MM.1S (cell line): ENCODE measurements around the gene SAA2.

Experiments
- DNase-seq: peaks from one replicate; pipeline ENCODE4 v3.0.0-alpha.2; 2015
- H2AFZ ChIP-seq: fragments of 300-600 bp; sonication (generic); 2 replicates; pipeline ENCODE4 v1.6.0; 2016; ENCODE audit warnings: antibody characterized with exemption, low read length
- H3F3A ChIP-seq: fragments of 300-600 bp; sonication (generic); 2 replicates; pipeline ENCODE4 v1.6.1; 2016; ENCODE audit warnings: mild to moderate bottlenecking, antibody characterized with exemption, low read length, moderate library complexity, mixed read lengths; ENCODE audit not compliant: insufficient read depth
- H3K27ac ChIP-seq: fragments of 300-600 bp; sonication (generic); 2 replicates; pipeline ENCODE4 v1.5.1; 2016; ENCODE audit warnings: mild to moderate bottlenecking, low read length
- H3K27me3 ChIP-seq: fragments of 300-600 bp; sonication (generic); replicated peaks from 2 replicates; pipeline ENCODE4 v1.6.0; 2016; ENCODE audit warnings: low read length; ENCODE audit not compliant: insufficient read depth
- H3K36me3 ChIP-seq: fragments of 300-600 bp; sonication (generic); replicated peaks from 2 replicates; pipeline ENCODE4 v1.6.1; 2016; ENCODE audit warnings: mild to moderate bottlenecking, low read length, mixed read lengths; ENCODE audit not compliant: insufficient read depth
- H3K4me1 ChIP-seq: fragments of 300-600 bp; sonication (generic); 2 replicates; pipeline ENCODE4 v1.6.1; 2016; ENCODE audit warnings: low read length, mixed read lengths
- H3K4me2 ChIP-seq: fragments of 300-600 bp; sonication (generic); 2 replicates; pipeline ENCODE4 v1.6.0; 2016; ENCODE audit warnings: low read depth, low read length
- H3K4me3 ChIP-seq: fragments of 300-600 bp; sonication (generic); 2 replicates; pipeline ENCODE4 v1.5.1; 2016; ENCODE audit warnings: low read length, mixed read lengths
- H3K79me2 ChIP-seq: fragments of 300-600 bp; sonication (generic); 2 replicates; pipeline ENCODE4 v1.6.1; 2016; ENCODE audit warnings: mixed run types, low read length, mixed read lengths
- H3K9ac ChIP-seq: fragments of 300-600 bp; sonication (generic); 2 replicates; pipeline ENCODE4 v1.6.1; 2016; ENCODE audit warnings: low read length, mixed read lengths
- H3K9me2 ChIP-seq: fragments of 300-600 bp; sonication (generic); replicated peaks from 2 replicates; pipeline ENCODE4 v1.6.1; 2016; ENCODE audit warnings: mild to moderate bottlenecking, low read length, mixed read lengths; ENCODE audit not compliant: insufficient read depth
- H3K9me3 ChIP-seq: fragments of 300-600 bp; sonication (generic); replicated peaks from 2 replicates; pipeline ENCODE4 v1.6.1; 2016; ENCODE audit warnings: mild to moderate bottlenecking, low read length, mixed read lengths; ENCODE audit not compliant: insufficient read depth
- H4K20me1 ChIP-seq: fragments of 300-600 bp; sonication (generic); 2 replicates; pipeline ENCODE4 v1.6.1; 2016; ENCODE audit warnings: mild to moderate bottlenecking, low read length, moderate library complexity, mixed read lengths; ENCODE audit not compliant: insufficient read depth
- CTCF ChIP-seq: fragments of 300-600 bp; sonication (generic); IDR thresholded peaks from 2 replicates; pipeline ENCODE4 v1.5.1; 2016; ENCODE audit warnings: antibody characterized with exemption, low read length, mixed read lengths
- EZH2 ChIP-seq: fragments of 300-600 bp; sonication (generic); optimal IDR thresholded peaks from 2 replicates; pipeline ENCODE3; 2017; ENCODE audit warnings: low read depth, mild to moderate bottlenecking, antibody characterized with exemption, low read length, mixed read lengths
- EZH2phosphoT487 ChIP-seq: fragments of 300-600 bp; sonication (generic); IDR thresholded peaks from 2 replicates; pipeline ENCODE4 v1.6.1; 2018; ENCODE audit warnings: antibody characterized with exemption, low read length

Gene SAA2

GRCh38 chr11:18236664-18237356, 11.7 kb downstream of the SAA2 start, which contains the start of gene SAA4:
Gene SAA4 (minus strand): TSS chr11:18236802. CDS start chr11:18235926, 876 bp downstream.
- Histone ChIP-seq H4K20me1 (no peaks in the 10 kb centered on the region), H3K27ac (no peak within 1 kb of the TSS), H3F3A (no peaks in the 10 kb centered on the region), H3K36me3 (no peaks in the 10 kb centered on the region), H3K4me3 (no peak within 1 kb of the TSS), H3K79me2 (no peaks in the 10 kb centered on the region), H3K9me3 (no peaks in the 10 kb centered on the region), H2AFZ (no peak within 1 kb of the TSS), H3K9me2 (no peaks in the 10 kb centered on the region), H3K4me1 (no peaks in the 10 kb centered on the region), H3K27me3 (peaks cover 4% of the 10 kb centered on the region; the same call in 1 of the 2 replicates), H3K4me2 (no peak within 1 kb of the TSS), H3K9ac (no peak within 1 kb of the TSS)
- DNase-seq: no peak
- TF ChIP-seq CTCF (no peak), EZH2 (no peak), EZH2phosphoT487 (no peak)

- H4K20me1 ChIP-seq: no peaks in the 10 kb centered on the region
- H3K79me2 ChIP-seq: no peaks in the 10 kb centered on the region
- H3K4me3 ChIP-seq: no peak overlapping the region
- no peaks in the 10 kb centered on the region for H3F3A ChIP-seq
- H3K9me2 ChIP-seq: no peaks in the 10 kb centered on the region
- H3K27me3 ChIP-seq: peaks cover 4% of the 10 kb centered on the region; the same call in 1 of the 2 replicates
- no peak for DNase-seq
- no peak overlapping the region for H3K9ac ChIP-seq
- H3K27ac ChIP-seq: no peak overlapping the region
- H3K4me2 ChIP-seq: no peak overlapping the region
- no peaks in the 10 kb centered on the region for H3K4me1 ChIP-seq
- H3K9me3 ChIP-seq: no peaks in the 10 kb centered on the region
- TF ChIP-seq EZH2phosphoT487 (no peak), CTCF (no peak), EZH2 (no peak)
- H3K36me3 ChIP-seq: no peaks in the 10 kb centered on the region
- H2AFZ ChIP-seq: no peak overlapping the region
These were observed 12.8 kb downstream of the SAA2 start for GRCh38 chr11:18235394-18236334.

- H3K4me3 ChIP-seq: no peak overlapping the region
- no peak overlapping the region for H3K4me2 ChIP-seq
- no peaks in the 10 kb centered on the region for H3K79me2 ChIP-seq
- peaks cover 4% of the 10 kb centered on the region; the same call in 1 of the 2 replicates for H3K27me3 ChIP-seq
- TF ChIP-seq EZH2phosphoT487 (no peak), CTCF (no peak), EZH2 (no peak)
- H2AFZ ChIP-seq: no peak overlapping the region
- H3K4me1 ChIP-seq: peaks cover 6% of the 10 kb centered on the region
- no peak overlapping the region for H3K9ac ChIP-seq
- H3F3A ChIP-seq: peaks cover 8% of the 10 kb centered on the region; the same call in 1 of the 2 replicates
- no peaks in the 10 kb centered on the region for H3K9me2 ChIP-seq
- DNase-seq: no peak
- no peak overlapping the region for H3K27ac ChIP-seq
- no peaks in the 10 kb centered on the region for H3K36me3 ChIP-seq
- H3K9me3 ChIP-seq: no peaks in the 10 kb centered on the region
- no peaks in the 10 kb centered on the region for H4K20me1 ChIP-seq
These were observed 14.6 kb downstream of the SAA2 start for GRCh38 chr11:18233912-18234311.
